Karpas-422 (cell line): ENCODE results near the gene RYK. TPM values are rescaled to one million over a fixed set of nuclear protein-coding genes. Genes with fewer than 3 reads are reported as not detected.

Source experiments
- total RNA-seq: library from RNA; depleted of rRNA; stranded (reverse); fragments of >200 nt; shearing (Covaris generic); gene quantifications from 2 replicates; pipeline ENCODE4 v1.2.3, GENCODE V29; 2014; ENCODE audit warnings: low replicate concordance; rRNA removed

RYK gene
- total RNA-seq, 1 experiment from 2014 or later = 14.8 TPM

Other genes starting within 250 kb of the RYK start
- not detected in 2 replicates for gene SLCO2A1, start 220.9 kb downstream of the RYK start, total RNA-seq
- gene AMOTL2, start 123.6 kb upstream of the RYK start, total RNA-seq = not detected in 2 replicates
- gene ANAPC13, start 235.1 kb upstream of the RYK start, total RNA-seq = 39.8 and 47.3 TPM in 2 replicates
- gene CEP63, start 235.2 kb upstream of the RYK start, total RNA-seq = 10.7 and 78.7 TPM in 2 replicates